HG02623 (cell line): ENCODE measurements around the gene GIPC3.

ENCODE experiments used
- ATAC-seq: cut with Tn5 transposase; IDR thresholded peaks from one replicate; pipeline ENCODE4 v1.9.1; 2021; ENCODE audit warnings: moderate library complexity; ENCODE audit not compliant: unreplicated experiment

GIPC3 gene

DNA sequence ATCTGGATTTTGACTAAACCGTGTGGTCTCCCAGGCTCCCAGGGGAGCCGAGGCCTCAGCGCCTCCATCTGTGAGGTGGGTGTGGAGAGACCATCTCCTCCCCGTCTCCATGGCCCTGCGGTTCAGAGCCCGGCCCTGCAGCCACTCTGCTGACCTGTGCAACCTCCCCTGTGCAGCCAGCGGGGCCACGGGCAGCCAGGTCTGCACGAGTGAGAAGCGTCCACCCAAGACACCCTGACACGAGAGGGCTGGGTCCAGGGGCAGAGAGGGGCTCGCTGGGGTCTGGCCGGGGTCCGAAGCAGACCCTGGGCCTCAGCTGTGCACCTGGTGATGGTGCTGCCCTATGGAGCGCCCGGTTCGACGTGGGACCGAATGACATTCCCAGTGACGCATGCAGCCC lies 51.7 kb downstream of the GIPC3 start:
- ATAC-seq: no peak

DNA sequence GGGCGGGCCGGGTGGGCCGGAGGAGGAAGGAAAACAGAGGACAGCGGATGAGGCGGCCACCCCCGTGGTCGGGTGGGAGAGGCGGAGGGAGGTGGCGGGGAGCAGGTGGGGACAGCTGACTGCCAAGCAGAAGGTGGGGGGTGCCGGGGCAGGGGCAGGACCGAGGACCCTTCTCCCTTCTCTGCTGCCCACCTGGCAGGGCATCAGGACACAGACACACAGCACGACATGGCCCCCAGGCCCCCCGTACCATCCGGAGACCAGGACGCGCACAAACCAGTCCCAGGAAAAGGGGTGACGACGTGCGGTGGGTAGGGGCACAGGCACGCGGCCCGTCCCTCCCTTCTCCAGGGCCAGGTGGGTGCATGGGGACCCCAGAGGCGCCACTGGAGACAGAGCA lies 52.3 kb downstream of the GIPC3 start:
- no peak for ATAC-seq

DNA sequence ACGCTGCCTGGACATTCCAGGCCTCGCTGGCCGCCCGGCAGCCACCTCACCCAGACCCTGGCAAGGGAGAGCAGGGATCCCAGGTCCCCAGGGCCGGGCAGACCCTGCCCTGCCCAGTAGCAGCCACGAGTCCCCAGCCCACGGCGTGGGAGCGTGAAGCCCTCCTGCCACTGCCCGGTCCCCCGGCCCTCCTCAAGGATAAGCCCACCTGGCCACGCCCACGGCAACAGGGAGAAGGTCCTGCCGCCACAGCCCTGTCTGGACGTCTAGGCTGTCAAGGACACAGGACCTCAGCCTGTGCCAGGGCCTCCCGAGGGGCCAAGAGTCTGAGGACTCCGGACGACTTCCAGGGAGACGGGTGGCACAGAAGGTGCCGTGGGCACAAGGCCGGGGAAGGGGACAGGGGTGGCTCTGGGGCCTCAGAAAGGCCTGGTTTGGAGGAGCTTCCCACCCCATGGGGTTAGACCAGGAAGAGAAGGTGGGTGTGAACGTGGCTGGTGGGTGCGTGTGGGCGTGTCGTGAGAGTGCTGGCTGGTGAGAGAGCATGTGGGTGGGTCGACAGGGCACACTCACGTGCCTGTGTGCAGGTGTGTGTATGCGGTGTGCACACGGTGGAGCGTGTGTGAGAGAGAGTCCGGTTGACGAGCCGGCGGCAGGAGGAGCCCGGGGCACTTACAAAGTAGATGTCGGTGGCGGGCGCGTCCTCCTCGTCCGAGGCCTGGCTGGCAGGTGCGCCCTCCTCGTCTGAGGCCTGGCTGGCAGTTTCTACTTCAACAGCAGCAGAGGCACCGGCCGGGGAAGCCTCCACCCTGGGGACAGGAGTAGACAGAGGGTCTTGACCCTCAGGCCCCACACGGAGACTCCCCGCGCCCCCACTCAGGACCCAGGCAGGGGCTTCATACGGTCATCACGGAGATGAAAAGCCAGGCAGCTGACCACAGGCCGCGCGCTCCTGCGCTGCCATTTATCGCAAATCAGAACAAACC lies 53.2 kb downstream of the GIPC3 start:
- ATAC-seq: no peak

DNA sequence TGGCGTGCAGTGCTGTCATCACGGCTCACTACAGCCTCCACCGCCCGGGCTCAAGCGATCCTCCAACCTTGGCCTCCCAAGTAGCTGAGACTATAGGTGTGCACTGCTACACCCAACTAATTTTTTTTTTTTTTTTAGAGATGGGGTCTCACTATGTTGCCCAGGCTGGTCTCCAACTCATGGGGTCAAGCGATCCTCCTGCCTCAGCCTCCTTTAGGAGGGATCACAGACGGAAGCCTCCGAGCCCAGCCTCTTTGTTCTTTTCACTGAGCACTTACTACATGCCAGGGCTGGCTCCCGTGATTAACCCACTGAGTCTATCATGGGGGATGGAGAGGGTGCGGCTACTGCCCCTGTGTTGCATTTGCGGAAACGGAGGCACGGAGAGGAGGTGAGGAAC lies 54.2 kb downstream of the GIPC3 start:
- no peak for ATAC-seq

DNA sequence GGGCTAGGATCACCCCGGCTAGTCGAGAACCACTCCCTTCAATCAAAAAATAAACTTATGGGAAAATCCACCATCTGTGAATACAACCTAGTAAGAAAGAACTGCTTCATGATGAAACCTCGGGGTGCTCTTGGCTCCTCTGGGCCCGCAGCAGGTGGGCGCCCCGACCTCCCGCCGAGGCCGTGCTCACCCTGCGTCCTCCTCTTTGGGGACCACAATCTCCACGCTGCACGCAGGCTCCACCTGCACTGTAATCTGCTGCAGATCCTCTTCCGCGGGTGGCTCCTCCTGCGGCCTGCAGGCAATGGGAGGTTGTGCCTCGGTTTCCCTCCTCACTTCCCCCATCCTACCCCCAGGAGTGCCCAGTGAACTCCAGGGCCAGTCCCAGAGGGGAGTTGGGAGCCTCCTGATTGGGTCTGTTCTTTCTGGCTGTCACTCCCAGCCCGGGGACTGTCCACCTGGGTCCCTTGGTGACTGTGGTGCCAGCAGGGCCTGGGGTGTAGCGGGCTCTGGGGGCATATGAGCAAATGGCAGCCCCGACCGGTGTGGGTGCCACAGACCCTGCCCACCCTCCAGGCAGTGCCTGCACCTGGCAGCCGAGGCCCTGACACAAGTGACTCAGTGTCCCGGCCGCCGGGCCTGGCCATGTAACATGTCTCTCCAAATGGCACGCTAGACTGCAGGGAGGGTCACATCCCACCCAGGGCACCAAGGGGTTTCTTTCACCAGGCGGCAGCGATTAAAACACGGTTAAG lies 56.4 kb downstream of the GIPC3 start:
- no peak for ATAC-seq

DNA sequence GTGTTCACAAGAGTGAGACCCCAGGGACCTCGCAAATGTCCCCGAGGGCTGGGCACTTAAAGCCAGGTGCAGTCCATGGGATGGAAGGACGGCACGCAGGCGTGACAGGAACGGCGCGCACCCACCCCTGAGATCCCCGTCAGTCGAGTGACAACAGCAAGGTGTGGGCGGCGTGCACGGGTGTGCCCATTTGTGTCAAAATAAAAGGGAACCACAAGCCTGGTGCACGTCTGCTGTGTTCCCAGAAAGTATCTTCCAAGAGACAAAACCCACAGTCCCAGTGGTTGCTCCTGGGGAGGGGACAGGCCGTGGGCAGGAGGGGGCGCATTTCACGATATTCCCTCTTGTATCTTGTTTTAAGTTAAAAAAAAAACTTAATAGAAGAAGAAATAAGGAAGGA lies 57.0 kb downstream of the GIPC3 start:
- no peak for ATAC-seq
